Thyroid gland (tissue), 4 donors: ENCODE results near the gene NAT10.

Experiments used
- POLR2A ChIP-seq, 2 donors: fragments of 450-650 bp; IDR thresholded peaks; one replicate each; pipeline ENCODE4 v1.6.1; 2017; ENCODE audit warnings: antibody characterized with exemption in 2 of 2, mild to moderate bottlenecking in 2 of 2, moderate library complexity in 1 of 2
- TF ChIP-seq, protein P1 (sequence below), 6 experiments: fragments of 200-600 bp in 3 of 6; fragments of 450-650 bp in 3 of 6; sonication (generic) in 3 of 6; IDR thresholded peaks; one replicate each; pipeline ENCODE4 v1.5.1; 2016 to 2019; ENCODE audit warnings: antibody characterized with exemption in 6 of 6, mild to moderate bottlenecking in 2 of 6, inconsistent platforms in 1 of 6, moderate library complexity in 1 of 6

GRCh38 chr11:34165121-34165520 lies 59.7 kb downstream of the NAT10 start:
- TF ChIP-seq, protein P1, sequence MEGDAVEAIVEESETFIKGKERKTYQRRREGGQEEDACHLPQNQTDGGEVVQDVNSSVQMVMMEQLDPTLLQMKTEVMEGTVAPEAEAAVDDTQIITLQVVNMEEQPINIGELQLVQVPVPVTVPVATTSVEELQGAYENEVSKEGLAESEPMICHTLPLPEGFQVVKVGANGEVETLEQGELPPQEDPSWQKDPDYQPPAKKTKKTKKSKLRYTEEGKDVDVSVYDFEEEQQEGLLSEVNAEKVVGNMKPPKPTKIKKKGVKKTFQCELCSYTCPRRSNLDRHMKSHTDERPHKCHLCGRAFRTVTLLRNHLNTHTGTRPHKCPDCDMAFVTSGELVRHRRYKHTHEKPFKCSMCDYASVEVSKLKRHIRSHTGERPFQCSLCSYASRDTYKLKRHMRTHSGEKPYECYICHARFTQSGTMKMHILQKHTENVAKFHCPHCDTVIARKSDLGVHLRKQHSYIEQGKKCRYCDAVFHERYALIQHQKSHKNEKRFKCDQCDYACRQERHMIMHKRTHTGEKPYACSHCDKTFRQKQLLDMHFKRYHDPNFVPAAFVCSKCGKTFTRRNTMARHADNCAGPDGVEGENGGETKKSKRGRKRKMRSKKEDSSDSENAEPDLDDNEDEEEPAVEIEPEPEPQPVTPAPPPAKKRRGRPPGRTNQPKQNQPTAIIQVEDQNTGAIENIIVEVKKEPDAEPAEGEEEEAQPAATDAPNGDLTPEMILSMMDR (IDR thresholded peaks at IDR 0.05) = no peak
- TF ChIP-seq POLR2A (IDR thresholded peaks at IDR 0.05) = no peak
